Mesenchymal stem cell (in vitro differentiated cells and primary cell): ENCODE data around the gene DYNLRB1.
"Not testable (repeated sequence)": the region's sequence is repeated elsewhere in the genome, so short reads cannot be mapped to it uniquely, and the experiment has no call there.

Experiments
- DNase-seq: peaks from one replicate; pipeline ENCODE4 v3.0.0-alpha.2; 2013
- H2AFZ ChIP-seq: one replicate; pipeline ENCODE4 v1.6.1; 2013; ENCODE audit warnings: low read depth, mild to moderate bottlenecking, control low read depth, inconsistent platforms, low read length, moderate library complexity
- H2AK5ac ChIP-seq: 2 replicates; pipeline ENCODE4 v1.6.1; 2013; ENCODE audit warnings: low read length, moderate library complexity, mild to moderate bottlenecking, inconsistent platforms; ENCODE audit not compliant: severe bottlenecking
- H2BK120ac ChIP-seq: one replicate; pipeline ENCODE4 v1.6.1; 2013; ENCODE audit warnings: low read depth, mild to moderate bottlenecking, inconsistent platforms, low read length, moderate library complexity
- H2BK12ac ChIP-seq, 2 experiments: one replicate each; pipeline ENCODE4 v1.6.1; 2013; ENCODE audit warnings: inconsistent platforms in 2 of 2, low read length in 2 of 2, mild to moderate bottlenecking in 2 of 2, moderate library complexity in 2 of 2, control low read depth in 1 of 2
- H2BK15ac ChIP-seq: one replicate; pipeline ENCODE4 v1.6.1; 2013; ENCODE audit warnings: mild to moderate bottlenecking, low read depth, inconsistent platforms; ENCODE audit not compliant: poor library complexity, severe bottlenecking
- H2BK5ac ChIP-seq: 2 replicates; pipeline ENCODE4 v1.6.1; 2013; ENCODE audit warnings: low read depth, mild to moderate bottlenecking, low read length, control low read depth, inconsistent platforms; ENCODE audit not compliant: poor library complexity, severe bottlenecking
- H3K14ac ChIP-seq, 2 experiments: one replicate each; pipeline ENCODE4 v1.6.1; 2013; ENCODE audit warnings: inconsistent platforms in 2 of 2, low read length in 2 of 2, control low read depth in 1 of 2, mild to moderate bottlenecking in 1 of 2, moderate library complexity in 1 of 2
- H3K18ac ChIP-seq, 2 experiments: one replicate each; pipeline ENCODE4 v1.6.1; 2013; ENCODE audit warnings: inconsistent platforms in 2 of 2, low read length in 2 of 2, control low read depth in 1 of 2, low read depth in 1 of 2, mild to moderate bottlenecking in 1 of 2
- H3K23ac ChIP-seq, 2 experiments: one replicate each; pipeline ENCODE4 v1.6.1; 2013; ENCODE audit warnings: inconsistent platforms in 2 of 2, low read length in 2 of 2, mild to moderate bottlenecking in 2 of 2, moderate library complexity in 2 of 2, control low read depth in 1 of 2
- H3K27ac ChIP-seq: 2 replicates; pipeline ENCODE4 v1.5.1; 2013; ENCODE audit warnings: mild to moderate bottlenecking, moderate library complexity, low read length, control low read depth, inconsistent platforms; ENCODE audit not compliant: poor library complexity, severe bottlenecking
- H3K27me3 ChIP-seq, 2 experiments: 2 replicates each; pipeline versions ENCODE4 v1.6.1 to v1.7.0; 2013; ENCODE audit warnings: low read length in 2 of 2, mild to moderate bottlenecking in 2 of 2, moderate library complexity in 2 of 2, control low read depth in 1 of 2, inconsistent platforms in 1 of 2; ENCODE audit not compliant: control insufficient read depth in 1 of 2, insufficient read depth in 1 of 2
- H3K36me3 ChIP-seq, 2 experiments: 2 replicates each; pipeline versions ENCODE4 v1.6.1 to v1.7.0; 2013; ENCODE audit warnings: low read length in 2 of 2, control low read depth in 1 of 2, inconsistent platforms in 1 of 2, low read depth in 1 of 2, mild to moderate bottlenecking in 1 of 2; ENCODE audit not compliant: insufficient read depth in 2 of 2, control insufficient read depth in 1 of 2
- H3K4ac ChIP-seq, 2 experiments: one replicate each; pipeline ENCODE4 v1.6.1; 2013; ENCODE audit warnings: inconsistent platforms in 2 of 2, low read length in 2 of 2, mild to moderate bottlenecking in 2 of 2, moderate library complexity in 2 of 2, control low read depth in 1 of 2, low read depth in 1 of 2
- H3K4me1 ChIP-seq: 2 replicates; pipeline ENCODE4 v1.6.1; 2013; ENCODE audit warnings: low read depth, low read length, control low read depth; ENCODE audit not compliant: control insufficient read depth, insufficient read depth
- H3K4me2 ChIP-seq: 2 replicates; pipeline ENCODE4 v1.6.1; 2013; ENCODE audit warnings: low read length, mild to moderate bottlenecking, inconsistent platforms; ENCODE audit not compliant: poor library complexity, severe bottlenecking
- H3K4me3 ChIP-seq, 2 experiments: 2 replicates each; pipeline versions ENCODE4 v1.5.1 to v1.7.0; 2013; ENCODE audit warnings: low read length in 2 of 2, mild to moderate bottlenecking in 2 of 2, control low read depth in 1 of 2, low read depth in 1 of 2; ENCODE audit not compliant: insufficient read depth in 1 of 2
- H3K79me1 ChIP-seq: replicated peaks from 2 replicates; pipeline ENCODE4 v1.6.1; 2013; ENCODE audit warnings: mild to moderate bottlenecking, control low read depth, low read length, inconsistent platforms; ENCODE audit not compliant: poor library complexity, severe bottlenecking
- H3K9ac ChIP-seq: 2 replicates; pipeline ENCODE4 v1.7.0; 2013; ENCODE audit warnings: mild to moderate bottlenecking, low read length, moderate library complexity
- H3K9me3 ChIP-seq: 2 replicates; pipeline ENCODE4 v1.7.0; 2013; ENCODE audit warnings: mild to moderate bottlenecking, low read length; ENCODE audit not compliant: control insufficient read depth
- H4K8ac ChIP-seq: one replicate; pipeline ENCODE4 v1.6.1; 2013; ENCODE audit warnings: inconsistent platforms, mild to moderate bottlenecking, low read length, moderate library complexity
- H4K91ac ChIP-seq: one replicate; pipeline ENCODE4 v1.6.1; 2013; ENCODE audit warnings: mild to moderate bottlenecking, low read length, inconsistent platforms
- WGBS: methylation state at CpG from one replicate; pipeline ENCODE4 v1.1.7; 2013; ENCODE audit warnings: mixed read lengths; 5-methylcytosine and 5-hydroxymethylcytosine counted together

Gene DYNLRB1

GRCh38 chr20:34473262-34473883, 42.8 kb upstream of the DYNLRB1 start:
- Histone ChIP-seq H3K9me3 (no peaks in the 10 kb centered on the region), H3K36me3 (peaks cover 25 to 49% of the 10 kb centered on the region in 2 experiments), H2BK12ac (no peak overlapping the region), H3K4ac (no peak overlapping the region), H3K79me1 (peaks cover 11% of the 10 kb centered on the region), H2AFZ (no peak overlapping the region), H3K14ac (no peak overlapping the region), H3K23ac (no peak overlapping the region), H3K27ac (no peak overlapping the region), H4K8ac (no peak overlapping the region), H2BK120ac (no peak overlapping the region), H3K4me2 (no peak overlapping the region), H3K27me3 (no peaks in the 10 kb centered on the region), H2AK5ac (no peak overlapping the region), H3K4me1 (peaks cover 2% of the 10 kb centered on the region), H2BK5ac (no peak overlapping the region), H3K18ac (no peak overlapping the region), H3K4me3 (no peak overlapping the region), H2BK15ac (no peak overlapping the region), H4K91ac (no peak overlapping the region), H3K9ac (peak overlapping the region; percentile 62)
- peak; percentile 38 for DNase-seq
- WGBS, result 86% methylated on average over 3 of the region's 5 CpGs

- Histone ChIP-seq H4K91ac (no peak overlapping the region), H3K9ac (peak overlapping the region; percentile 52), H2BK5ac (no peak overlapping the region), H2BK12ac (no peak overlapping the region), H3K4me1 (no peaks in the 10 kb centered on the region), H3K4me3 (no peak overlapping the region), H3K23ac (no peak overlapping the region), H2BK120ac (no peak overlapping the region), H3K14ac (no peak overlapping the region), H2AFZ (no peak overlapping the region), H2AK5ac (no peak overlapping the region), H3K36me3 (peaks cover 25 to 54% of the 10 kb centered on the region in 2 experiments), H3K4me2 (no peak overlapping the region), H3K18ac (no peak overlapping the region), H3K79me1 (peaks cover 5% of the 10 kb centered on the region), H2BK15ac (no peak overlapping the region), H3K4ac (no peak overlapping the region), H4K8ac (no peak overlapping the region), H3K27ac (no peak overlapping the region), H3K9me3 (no peaks in the 10 kb centered on the region), H3K27me3 (no peaks in the 10 kb centered on the region)
- no peak for DNase-seq
- 98% methylated on average over 27 of the region's 38 CpGs for WGBS
These were observed 40.1 kb upstream of the DYNLRB1 start for GRCh38 chr20:34475979-34476736.

- Histone ChIP-seq H4K91ac (no peak overlapping the region), H2BK12ac (no peak overlapping the region), H2BK5ac (no peak overlapping the region), H3K23ac (no peak overlapping the region), H3K14ac (no peak overlapping the region), H3K9me3 (peaks cover 14% of the 10 kb centered on the region), H3K4ac (no peak overlapping the region), H2BK120ac (no peak overlapping the region), H3K4me3 (no peak overlapping the region), H2AFZ (no peak overlapping the region), H3K9ac (no peak overlapping the region), H3K79me1 (peaks cover 12% of the 10 kb centered on the region), H3K27me3 (no peaks in the 10 kb centered on the region), H3K4me1 (no peaks in the 10 kb centered on the region), H4K8ac (no peak overlapping the region), H3K4me2 (no peak overlapping the region), H2BK15ac (no peak overlapping the region), H3K18ac (no peak overlapping the region), H3K27ac (no peak overlapping the region), H2AK5ac (no peak overlapping the region), H3K36me3 (peaks cover 40 to 79% of the 10 kb centered on the region in 2 experiments)
- WGBS, result 98% methylated on average over 3 of the region's 4 CpGs
- DNase-seq, result no peak
These were observed 36.6 kb upstream of the DYNLRB1 start for GRCh38 chr20:34479627-34480026.

DNA sequence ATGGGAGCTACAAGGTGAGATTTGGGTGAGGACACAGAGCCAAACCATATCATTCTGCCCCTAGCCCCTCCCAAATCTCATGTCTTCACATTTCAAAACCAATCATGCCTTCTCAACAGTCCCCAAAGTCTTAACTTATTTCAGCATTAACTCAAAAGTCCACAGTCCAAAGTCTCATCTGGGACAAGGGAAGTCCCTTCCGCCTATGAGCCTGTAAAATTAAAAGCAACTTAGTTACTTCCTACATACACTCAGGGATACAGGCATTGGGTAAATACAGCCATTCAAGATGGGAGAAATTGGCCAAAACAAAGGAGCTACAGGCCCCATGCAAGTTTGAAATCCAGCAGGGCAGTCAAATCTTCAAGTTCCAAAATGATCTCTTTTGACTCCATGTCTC, 34.1 kb upstream of the DYNLRB1 start:
- not testable (repeated sequence) for H2AK5ac ChIP-seq, H3K18ac ChIP-seq, H4K8ac ChIP-seq, H3K14ac ChIP-seq, H2AFZ ChIP-seq, H2BK15ac ChIP-seq, H3K9ac ChIP-seq, H3K27me3 ChIP-seq, H2BK120ac ChIP-seq, H3K4me2 ChIP-seq, H3K23ac ChIP-seq, H3K4ac ChIP-seq, H2BK12ac ChIP-seq, H3K4me3 ChIP-seq, H3K4me1 ChIP-seq, DNase-seq, H4K91ac ChIP-seq, H2BK5ac ChIP-seq, H3K27ac ChIP-seq
- H3K79me1 ChIP-seq, result peaks cover 13% of the 10 kb centered on the region
- H3K36me3 ChIP-seq, result peaks cover 33 to 88% of the 10 kb centered on the region in 2 experiments
- peaks cover 14% of the 10 kb centered on the region for H3K9me3 ChIP-seq
- WGBS, result 100% methylated on average over 1 of the region's 1 CpG
